Calu3 (cell line): Measurements from ENCODE around the gene EDAR. TPM values are rescaled to one million over a fixed set of nuclear protein-coding genes. Genes with fewer than 3 reads are reported as not detected.

Experiments used
- BruUV-seq: library from RNA; stranded (reverse); fragments of 400-500 nt; replicated peaks from 2 replicates; lab custom pipeline; 2021; lab: Mats Ljungman, UMichigan
- CTCF ChIA-PET: fragments of 300-600 bp; sonication (Branson Sonifier 250); formaldehyde crosslinking; loops from one replicate; lab custom pipeline; 2022; ENCODE audit warnings: antibody characterized with exemption; lab: Charles Lee
- DNase-seq: peaks from one replicate; pipeline ENCODE4 v3.0.0; 2022
- H3K27ac Mint-ChIP-seq: one replicate; pipeline ENCODE4 v1.8.0; 2022; ENCODE audit warnings: mixed read lengths; ENCODE audit not compliant: unreplicated experiment
- H3K27me3 Mint-ChIP-seq: one replicate; pipeline ENCODE4 v1.8.0; 2022; ENCODE audit warnings: mixed read lengths; ENCODE audit not compliant: unreplicated experiment
- H3K36me3 Mint-ChIP-seq: one replicate; pipeline ENCODE4 v1.8.0; 2022; ENCODE audit warnings: mild to moderate bottlenecking, moderate library complexity, mixed read lengths; ENCODE audit not compliant: insufficient read depth, unreplicated experiment
- H3K4me1 Mint-ChIP-seq: one replicate; pipeline ENCODE4 v1.8.0; 2022; ENCODE audit warnings: mild to moderate bottlenecking, low read depth, mixed read lengths; ENCODE audit not compliant: unreplicated experiment
- H3K4me3 Mint-ChIP-seq: one replicate; pipeline ENCODE4 v1.8.0; 2022; ENCODE audit warnings: mild to moderate bottlenecking, low read depth, moderate library complexity, mixed read lengths; ENCODE audit not compliant: unreplicated experiment
- H3K9me3 Mint-ChIP-seq: one replicate; pipeline ENCODE4 v1.8.0; 2022; ENCODE audit warnings: low read depth, mixed read lengths; ENCODE audit not compliant: unreplicated experiment
- CTCF ChIP-seq: fragments of 200-600 bp; IDR thresholded peaks from one replicate; pipeline ENCODE4 v1.8.0; 2022; ENCODE audit warnings: antibody characterized with exemption; ENCODE audit not compliant: unreplicated experiment
- intact Hi-C: fragments of 100-400 bp; cut with micrococcal nuclease; formaldehyde crosslinking; loops from one replicate; pipeline ENCODE4 v1.10.0; 2022; ENCODE audit not compliant: unreplicated experiment
- total RNA-seq: library from RNA; stranded (reverse); gene quantifications from 2 replicates; pipeline ENCODE4 v1.2.3, GENCODE V29; 2022

Gene EDAR
- total RNA-seq, 1 experiment from 2014 or later = not detected

GRCh38 chr2:108974674-108975073, 14.3 kb downstream of the EDAR start:
- no peak for TF ChIP-seq CTCF

GRCh38 chr2:108972663-108973062, 16.4 kb downstream of the EDAR start:
- Mint-ChIP-seq H3K4me3 (peak overlapping the region; percentile 18), H3K4me1 (peaks cover 24% of the 10 kb centered on the region), H3K9me3 (no peaks in the 10 kb centered on the region), H3K27me3 (peaks cover 27% of the 10 kb centered on the region), H3K27ac (no peak overlapping the region), H3K36me3 (no peaks in the 10 kb centered on the region)
- intact Hi-C loops = no loop called here
- no TSS peak for BruUV-seq
- no peak for DNase-seq
- CTCF ChIA-PET = interaction anchor here (0.6 kb wide), 1 partner anchor 609 kb away, joined by 3 read pairs; no protein-coding TSS in a partner anchor
- TF ChIP-seq CTCF = no peak

More at GRCh38 chr2:108974674-108975073, 14.3 kb downstream of the EDAR start:
- Mint-ChIP-seq H3K4me3 (no peak overlapping the region), H3K27me3 (peaks cover 44% of the 10 kb centered on the region), H3K4me1 (peaks cover 24% of the 10 kb centered on the region), H3K27ac (no peak overlapping the region), H3K36me3 (no peaks in the 10 kb centered on the region), H3K9me3 (no peaks in the 10 kb centered on the region)
- no TSS peak for BruUV-seq
- CTCF ChIA-PET = no interaction called here
- intact Hi-C loops = no loop called here
- no peak for DNase-seq

GRCh38 chr2:108971661-108972566, 17.1 kb downstream of the EDAR start:
- BruUV-seq = no TSS peak
- Mint-ChIP-seq H3K27ac (no peak overlapping the region), H3K4me1 (peaks cover 24% of the 10 kb centered on the region), H3K4me3 (peak overlapping the region; percentile 18), H3K9me3 (no peaks in the 10 kb centered on the region), H3K36me3 (no peaks in the 10 kb centered on the region), H3K27me3 (peaks cover 21% of the 10 kb centered on the region)
- CTCF ChIA-PET = interaction anchor here (0.6 kb wide), 1 partner anchor 610 kb away, joined by 3 read pairs; no protein-coding TSS in a partner anchor
- DNase-seq = peak; percentile 24
- intact Hi-C loops = no loop called here
- TF ChIP-seq CTCF = no peak

GRCh38 chr2:108970369-108970768, 18.7 kb downstream of the EDAR start:
- intact Hi-C loops = no loop called here
- no peak overlapping the region for H3K4me3 Mint-ChIP-seq
- no TSS peak for BruUV-seq
- DNase-seq = no peak
- peaks cover 24% of the 10 kb centered on the region for H3K4me1 Mint-ChIP-seq
- no peak overlapping the region for H3K27ac Mint-ChIP-seq
- peaks cover 5% of the 10 kb centered on the region for H3K27me3 Mint-ChIP-seq
- CTCF ChIA-PET = no interaction called here
- H3K9me3 Mint-ChIP-seq = no peaks in the 10 kb centered on the region
- no peaks in the 10 kb centered on the region for H3K36me3 Mint-ChIP-seq
- TF ChIP-seq CTCF = no peak
